H1 (cell line): ENCODE data around the gene KMT2E.

Source experiments
- BCL11A ChIP-seq, 2 experiments: IDR thresholded peaks; one replicate each; pipeline ENCODE4 v1.6.1; 2011; ENCODE audit warnings: low read depth in 2 of 2, low read length in 2 of 2, mild to moderate bottlenecking in 2 of 2
- CTCF ChIP-seq, 3 experiments: IDR thresholded peaks; 1 replicate in 2 of 3; 2 replicates in 1 of 3; pipeline versions ENCODE4 v1.5.1 to v1.6.1; 2011; ENCODE audit warnings: low read length in 3 of 3, mild to moderate bottlenecking in 3 of 3, inconsistent platforms in 2 of 3, low read depth in 1 of 3, moderate library complexity in 1 of 3; ENCODE audit not compliant: insufficient read depth in 1 of 3; ENCODE audit errors: control extremely low read depth in 1 of 3
- FOSL1 ChIP-seq: IDR thresholded peaks from 2 replicates; pipeline ENCODE4 v1.6.1; 2011; ENCODE audit warnings: mild to moderate bottlenecking, low read depth, low read length, moderate library complexity; ENCODE audit not compliant: insufficient read depth
- GABPA ChIP-seq: IDR thresholded peaks from 2 replicates; pipeline ENCODE4 v1.6.1; 2011; ENCODE audit warnings: mild to moderate bottlenecking, low read length, moderate library complexity, borderline replicate concordance; ENCODE audit not compliant: insufficient read depth
- HDAC6 ChIP-seq: IDR thresholded peaks from one replicate; pipeline ENCODE4 v1.7.1; 2012; ENCODE audit warnings: low read depth, mild to moderate bottlenecking, inconsistent platforms, low read length, moderate library complexity
- JUN ChIP-seq: IDR thresholded peaks from 2 replicates; pipeline ENCODE4 v1.6.1; 2011; ENCODE audit warnings: low read depth, mild to moderate bottlenecking, improper control_type of control experiment, low read length
- JUND ChIP-seq: IDR thresholded peaks from 2 replicates; pipeline ENCODE4 v1.6.1; 2011; ENCODE audit warnings: mild to moderate bottlenecking, improper control_type of control experiment, low read length
- MAX ChIP-seq: IDR thresholded peaks from 2 replicates; pipeline ENCODE4 v1.6.1; 2012; ENCODE audit warnings: inconsistent platforms
- POLR2A ChIP-seq, 2 experiments: IDR thresholded peaks; 1 replicate in 1 of 2; 2 replicates in 1 of 2; pipeline ENCODE4 v1.6.1; 2011; ENCODE audit warnings: low read depth in 2 of 2, low read length in 2 of 2, mild to moderate bottlenecking in 2 of 2; ENCODE audit errors: control extremely low read depth in 1 of 2
- SIN3A ChIP-seq, 2 experiments: IDR thresholded peaks in 1 of 2; conservative IDR thresholded peaks in 1 of 2; 2 replicates each; pipeline ENCODE4 v1.6.1; 2011 to 2012; ENCODE audit warnings: low read length in 2 of 2, improper control_type of control experiment in 1 of 2, low read depth in 1 of 2, mild to moderate bottlenecking in 1 of 2
- TAF1 ChIP-seq: IDR thresholded peaks from 2 replicates; pipeline ENCODE4 v1.6.1; 2011; ENCODE audit warnings: mild to moderate bottlenecking, low read depth, low read length
- ZNF274 ChIP-seq: IDR thresholded peaks from 2 replicates; pipeline ENCODE4 v1.7.0; 2012; ENCODE audit warnings: low read length, borderline replicate concordance; ENCODE audit errors: extremely low read depth

- TF ChIP-seq TAF1: no peak
- no peak for TF ChIP-seq FOSL1
- TF ChIP-seq JUN: no peak
- no peak for TF ChIP-seq CTCF (IDR thresholded peaks at IDR 0.05; ENCODE audit: control extremely low read depth in 1 of 3, insufficient read depth in 1 of 3, low read depth in 1 of 3, low read length in 3 of 3)
- no peak for TF ChIP-seq ZNF274
- TF ChIP-seq HDAC6: no peak
- TF ChIP-seq BCL11A (IDR thresholded peaks at IDR 0.05; ENCODE audit: low read depth in 2 of 2, low read length in 2 of 2): no peak
- TF ChIP-seq POLR2A (IDR thresholded peaks at IDR 0.05; ENCODE audit: control extremely low read depth in 1 of 2, low read depth in 2 of 2, low read length in 2 of 2): no peak
- TF ChIP-seq SIN3A (conservative IDR thresholded peaks at IDR 0.05 in 1 of 2, IDR thresholded peaks at IDR 0.05 in 1 of 2; ENCODE audit: low read depth in 1 of 2, low read length in 2 of 2): no peak
- no peak for TF ChIP-seq JUND
- no peak for TF ChIP-seq GABPA
- no peak for TF ChIP-seq MAX
Measured at GRCh38 chr7:105047932-105048331, 33.9 kb downstream of the KMT2E start.
